ENCODE data around the gene PSMC2. TPM values are rescaled to one million over a fixed set of nuclear protein-coding genes. Genes with fewer than 3 reads are reported as not detected.

Gene PSMC2
- total and polyA plus RNA-seq, 7 donors: 146 to 524 (median 244) TPM

GRCh38 chr7:103348959-103349358 is 1.5 kb downstream of the PSMC2 start:
- Histone ChIP-seq H3K27me3 (ENCODE audit: insufficient read depth in 3 of 3, low read length in 2 of 3) (no peaks in the 10 kb centered on the region), H3K9me3 (no peaks in the 10 kb centered on the region), H3K36me3 (ENCODE audit: insufficient read depth in 1 of 2, low read depth in 1 of 2) (peaks cover 0 to 28% of the 10 kb centered on the region in 2 donors), H3K4me1 (peaks cover 55% of the 10 kb centered on the region), H3K4me3 (peak overlapping the region; percentile 86), H3K27ac (peak overlapping the region; percentile 92)
- intact Hi-C loops (cut with DNase I): loop anchor here in 1 of 2 donors (5.0 kb wide), 1 partner anchor 52 kb away; the partner anchor contains the start of gene PMPCB
- TF ChIP-seq CTCF (IDR thresholded peaks at IDR 0.05): no peak
- WGBS, 3 donors: 10 to 28% (median 11%) methylated on average over 2 of the region's 2 CpGs
- DNase-seq: no peak
- no peak for ATAC-seq

GRCh38 chr7:103349805-103350204 is 2.4 kb downstream of the PSMC2 start:
- ATAC-seq (no peak), DNase-seq (no peak)
- Histone ChIP-seq H3K36me3 (ENCODE audit: insufficient read depth in 1 of 2, low read depth in 1 of 2) (peaks cover 0 to 36% of the 10 kb centered on the region in 2 donors), H3K4me3 (peak overlapping the region; percentile 86), H3K9me3 (no peaks in the 10 kb centered on the region), H3K4me1 (peaks cover 55% of the 10 kb centered on the region), H3K27me3 (ENCODE audit: insufficient read depth in 3 of 3, low read length in 2 of 3) (no peaks in the 10 kb centered on the region), H3K27ac (no peak overlapping the region)
- intact Hi-C loops (cut with DNase I): loop anchor here in 1 of 2 donors (5.0 kb wide), 1 partner anchor 53 kb away; the partner anchor contains the start of gene PMPCB
- WGBS, 3 donors: 39 to 64% (median 43%) methylated on average over 1 of the region's 1 CpG
- TF ChIP-seq CTCF (IDR thresholded peaks at IDR 0.05): no peak

- no peak for TF ChIP-seq CTCF (IDR thresholded peaks at IDR 0.05)
- H3K27me3 ChIP-seq (ENCODE audit: insufficient read depth in 3 of 3, low read length in 2 of 3): no peaks in the 10 kb centered on the region
- DNase-seq (no peak), ATAC-seq (no peak)
- H3K9me3 ChIP-seq: no peaks in the 10 kb centered on the region
- intact Hi-C loops (cut with DNase I): no loop called here
- H3K27ac ChIP-seq: no peak overlapping the region
- peaks cover 13 to 57% of the 10 kb centered on the region in 2 donors for H3K36me3 ChIP-seq (ENCODE audit: insufficient read depth in 1 of 2, low read depth in 1 of 2)
- H3K4me3 ChIP-seq: no peak overlapping the region
- H3K4me1 ChIP-seq: no peaks in the 10 kb centered on the region
- WGBS, 3 donors: 95 to 96% (median 96%) methylated on average over 5 of the region's 5 CpGs
These were observed 22.0 kb downstream of the PSMC2 start for GRCh38 chr7:103369432-103369831.

GRCh38 chr7:103373866-103374643 is 26.6 kb downstream of the PSMC2 start:
- intact Hi-C loops (cut with DNase I): no loop called here
- ATAC-seq: no peak
- Histone ChIP-seq H3K4me3 (no peak overlapping the region), H3K27me3 (ENCODE audit: insufficient read depth in 3 of 3, low read length in 2 of 3) (peaks cover 0 to 7% (median 0%) of the 10 kb centered on the region in 3 donors), H3K27ac (no peak overlapping the region), H3K9me3 (no peaks in the 10 kb centered on the region), H3K4me1 (no peaks in the 10 kb centered on the region), H3K36me3 (ENCODE audit: insufficient read depth in 1 of 2, low read depth in 1 of 2) (peaks cover 0 to 11% of the 10 kb centered on the region in 2 donors)
- DNase-seq: no peak
- 50 to 61% (median 54%) methylated on average over 6 of the region's 6 CpGs for WGBS, 3 donors
- TF ChIP-seq CTCF (IDR thresholded peaks at IDR 0.05): no peak
